Fibroblast of the aortic adventitia (primary cell): Measurements from ENCODE around the gene NR1D2. TPM values are rescaled to one million over a fixed set of nuclear protein-coding genes. Genes with fewer than 3 reads are reported as not detected.
A peak's percentile ranks its signal among the peaks of the same experiment; 100 is the strongest.

Experiments used
- DNase-seq: peaks from one replicate; pipeline ENCODE4 v3.0.0-alpha.2; 2010; ENCODE audit warnings: low read depth
- H3K4me3 ChIP-seq: 2 replicates; pipeline ENCODE4 v1.5.1; 2011; ENCODE audit warnings: low read depth, mild to moderate bottlenecking, control low read depth, low read length, moderate library complexity
- CTCF ChIP-seq: IDR thresholded peaks from 2 replicates; pipeline ENCODE4 v1.5.1; 2011; ENCODE audit warnings: mild to moderate bottlenecking, low read length, control low read depth, inconsistent platforms; ENCODE audit not compliant: insufficient read depth
- total RNA-seq: library from RNA; depleted of rRNA; stranded (reverse); fragments of >200 nt; gene quantifications from 2 replicates; pipeline ENCODE4 v1.2.3, GENCODE V29; 2012; ENCODE audit warnings: low replicate concordance

Gene NR1D2
- total RNA-seq, 1 donor = 77.3 TPM

DNA sequence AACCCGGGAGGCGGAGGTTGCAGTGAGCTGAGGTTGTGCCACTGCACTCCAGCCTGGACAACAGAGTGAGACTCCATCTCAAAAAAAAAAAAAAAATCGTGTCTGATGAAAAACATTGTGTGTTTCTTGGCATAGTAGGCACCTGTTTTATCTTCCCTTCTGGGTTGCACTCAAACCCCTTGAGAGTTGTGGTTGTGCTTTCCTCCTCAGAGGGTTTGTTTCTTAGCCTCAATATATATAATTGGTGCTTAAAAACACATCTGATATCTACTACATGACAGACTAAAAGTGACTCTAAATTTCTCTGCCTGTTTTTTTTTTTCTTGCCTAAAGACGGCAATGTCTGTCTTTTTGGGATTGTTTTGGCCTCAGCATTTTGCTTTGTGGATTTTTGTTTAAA, 7.6 kb downstream of the NR1D2 start:
- peak; percentile 69 for DNase-seq
- no peak for TF ChIP-seq CTCF

DNA sequence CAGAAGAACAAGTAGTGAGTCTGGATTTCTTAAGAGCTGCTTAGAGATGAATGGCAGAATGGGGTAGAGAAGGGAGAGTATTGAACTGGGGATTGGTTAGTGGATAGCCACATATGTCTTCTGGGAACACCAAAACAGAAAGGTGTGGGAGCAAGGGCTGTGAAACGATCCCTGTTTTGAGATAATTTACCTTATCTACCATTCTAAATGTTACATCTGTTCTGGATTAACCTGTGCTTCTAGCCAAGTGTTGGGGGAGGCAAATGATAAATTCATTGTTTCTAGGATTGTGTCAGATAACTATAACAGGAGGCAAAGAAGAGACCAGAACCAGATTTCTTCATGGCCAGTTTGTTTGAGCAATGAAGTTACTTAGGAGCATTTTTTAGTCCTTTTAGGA, 8.4 kb downstream of the NR1D2 start:
- peak; percentile 40 for DNase-seq
- no peak overlapping the region for H3K4me3 ChIP-seq
- TF ChIP-seq CTCF = no peak

More for the DNA sequence above, 7.6 kb downstream of the NR1D2 start:
- no peak overlapping the region for H3K4me3 ChIP-seq

GRCh38 chr3:23954144-23954543, 9.1 kb downstream of the NR1D2 start:
- TF ChIP-seq CTCF = no peak
- DNase-seq = no peak
- H3K4me3 ChIP-seq = no peak overlapping the region

DNA sequence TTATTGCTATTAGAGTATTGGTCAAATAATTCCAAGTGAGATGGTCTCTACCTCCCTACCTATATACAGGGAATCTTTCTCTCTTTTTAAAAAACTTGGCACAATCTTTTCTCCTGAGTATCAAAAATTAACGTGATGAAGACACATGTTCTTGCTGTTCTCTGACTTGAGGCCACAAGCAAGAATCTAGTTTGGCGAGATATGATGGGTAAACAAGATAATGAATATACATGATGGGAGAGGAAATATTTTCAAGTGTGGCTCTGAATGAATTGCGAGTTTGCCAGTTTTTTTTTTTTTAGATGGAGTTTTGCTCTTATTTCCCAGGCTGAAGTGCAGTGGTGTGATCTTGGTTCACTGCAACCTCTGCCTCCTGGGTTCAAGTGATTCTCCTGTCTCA, 11.6 kb downstream of the NR1D2 start:
- DNase-seq = no peak
- TF ChIP-seq CTCF = no peak

DNA sequence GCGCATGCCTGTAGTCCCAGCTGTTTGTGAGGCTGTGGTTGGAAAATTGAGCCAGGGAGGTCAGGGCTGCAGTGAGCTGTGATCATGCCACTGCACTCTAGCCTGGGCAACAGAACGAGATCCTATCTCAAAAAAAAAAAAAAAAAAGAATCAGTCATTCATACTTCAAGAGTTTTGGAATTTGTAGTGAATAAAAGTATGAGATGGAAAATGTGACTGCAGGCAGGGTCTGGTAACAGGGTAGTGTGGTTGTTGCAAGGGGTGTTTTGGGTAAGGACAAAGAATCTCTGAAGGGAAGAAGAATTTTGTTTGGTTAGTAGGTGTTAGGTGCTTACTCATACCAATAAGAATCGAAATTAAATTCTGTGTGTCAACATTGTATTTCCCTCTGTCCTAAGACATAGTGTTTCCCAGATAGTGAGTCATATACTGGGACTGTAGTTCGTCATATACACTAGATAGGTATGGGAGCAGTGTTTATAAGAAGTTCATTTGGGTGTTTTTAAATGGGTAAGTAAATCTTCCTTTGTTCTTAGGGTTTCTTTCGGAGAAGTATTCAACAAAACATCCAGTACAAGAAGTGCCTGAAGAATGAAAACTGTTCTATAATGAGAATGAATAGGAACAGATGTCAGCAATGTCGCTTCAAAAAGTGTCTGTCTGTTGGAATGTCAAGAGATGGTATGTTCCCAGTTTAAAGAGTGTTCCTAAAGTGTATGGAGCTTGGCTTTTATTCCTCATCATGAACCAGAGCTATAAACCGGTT, 14.2 kb downstream of the NR1D2 start:
- TF ChIP-seq CTCF = no peak
- peak; percentile 77 for DNase-seq
- H3K4me3 ChIP-seq = no peak overlapping the region

More for the DNA sequence above, 11.6 kb downstream of the NR1D2 start:
- H3K4me3 ChIP-seq = no peak overlapping the region

GRCh38 chr3:23960649-23961048, 15.6 kb downstream of the NR1D2 start:
- TF ChIP-seq CTCF = no peak
- DNase-seq = no peak
- no peak overlapping the region for H3K4me3 ChIP-seq

- no peak for TF ChIP-seq CTCF
- H3K4me3 ChIP-seq = no peak overlapping the region
- DNase-seq = no peak
Observed at GRCh38 chr3:23961066-23961465, 16.0 kb downstream of the NR1D2 start.
